ENCODE results near the gene SLC36A1.

The SLC36A1 gene

GRCh38 chr5:151432210-151432609 lies 15.2 kb upstream of the SLC36A1 start:
- H3K4me1 ChIP-seq (ENCODE audit: low read depth, poor library complexity, severe bottlenecking): no peaks in the 10 kb centered on the region
- no peaks in the 10 kb centered on the region for H3K79me2 ChIP-seq (ENCODE audit: insufficient read depth, low read depth)
- TF ChIP-seq, protein P1, sequence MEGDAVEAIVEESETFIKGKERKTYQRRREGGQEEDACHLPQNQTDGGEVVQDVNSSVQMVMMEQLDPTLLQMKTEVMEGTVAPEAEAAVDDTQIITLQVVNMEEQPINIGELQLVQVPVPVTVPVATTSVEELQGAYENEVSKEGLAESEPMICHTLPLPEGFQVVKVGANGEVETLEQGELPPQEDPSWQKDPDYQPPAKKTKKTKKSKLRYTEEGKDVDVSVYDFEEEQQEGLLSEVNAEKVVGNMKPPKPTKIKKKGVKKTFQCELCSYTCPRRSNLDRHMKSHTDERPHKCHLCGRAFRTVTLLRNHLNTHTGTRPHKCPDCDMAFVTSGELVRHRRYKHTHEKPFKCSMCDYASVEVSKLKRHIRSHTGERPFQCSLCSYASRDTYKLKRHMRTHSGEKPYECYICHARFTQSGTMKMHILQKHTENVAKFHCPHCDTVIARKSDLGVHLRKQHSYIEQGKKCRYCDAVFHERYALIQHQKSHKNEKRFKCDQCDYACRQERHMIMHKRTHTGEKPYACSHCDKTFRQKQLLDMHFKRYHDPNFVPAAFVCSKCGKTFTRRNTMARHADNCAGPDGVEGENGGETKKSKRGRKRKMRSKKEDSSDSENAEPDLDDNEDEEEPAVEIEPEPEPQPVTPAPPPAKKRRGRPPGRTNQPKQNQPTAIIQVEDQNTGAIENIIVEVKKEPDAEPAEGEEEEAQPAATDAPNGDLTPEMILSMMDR (conservative IDR thresholded peaks at IDR 0.05; ENCODE audit: low read depth, low read length): no peak
- no peak overlapping the region for H2AFZ ChIP-seq (ENCODE audit: low read depth)
- H3K27ac ChIP-seq: no peak overlapping the region
- no peaks in the 10 kb centered on the region for H3K27me3 ChIP-seq (ENCODE audit: insufficient read depth, low read depth)
- no peak overlapping the region for H3K9ac ChIP-seq
- H4K20me1 ChIP-seq (ENCODE audit: insufficient read depth): no peaks in the 10 kb centered on the region
- H3K4me3 ChIP-seq (IDR thresholded peaks at IDR 0.05; ENCODE audit: insufficient read depth, low read depth, low read length): no peak overlapping the region
- no peaks in the 10 kb centered on the region for H3K36me3 ChIP-seq (ENCODE audit: insufficient read depth)
- no peak overlapping the region for H3K4me2 ChIP-seq

DNA sequence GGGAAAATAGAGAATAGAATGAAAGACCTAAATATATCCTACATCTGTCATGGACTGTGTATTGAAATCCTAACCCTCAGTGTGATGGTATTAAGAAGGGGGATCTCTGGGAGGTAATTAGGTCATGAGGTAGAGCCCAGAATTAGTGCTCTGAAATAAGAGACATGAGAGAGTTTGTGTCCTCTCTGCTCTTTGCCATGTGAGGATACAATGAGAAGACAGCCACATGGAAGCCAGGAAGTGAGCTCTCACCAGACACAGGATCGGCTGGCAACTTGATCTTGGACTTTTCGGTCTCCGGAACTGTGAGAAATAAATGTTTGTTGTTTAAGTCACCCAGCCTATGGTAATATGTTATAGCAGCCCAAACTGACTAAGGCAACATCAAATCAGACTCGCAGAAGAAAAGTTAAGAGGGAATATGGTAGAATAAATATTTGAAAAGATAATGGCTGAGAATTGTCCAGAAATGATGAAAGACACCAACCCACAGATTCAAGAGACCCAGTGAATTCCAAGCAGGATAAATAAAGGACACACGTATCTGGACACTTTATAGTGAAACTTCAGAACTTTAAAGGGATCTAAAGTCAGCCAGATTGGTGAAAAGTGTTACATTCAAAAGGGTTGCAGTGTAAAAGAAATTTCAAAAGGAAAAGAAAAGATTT lies 12.7 kb upstream of the SLC36A1 start:
- Histone ChIP-seq H3K36me3 (ENCODE audit: insufficient read depth) (no peaks in the 10 kb centered on the region), H4K20me1 (ENCODE audit: insufficient read depth) (no peaks in the 10 kb centered on the region), H3K4me3 (IDR thresholded peaks at IDR 0.05; ENCODE audit: insufficient read depth, low read depth, low read length) (no peak overlapping the region), H3K9ac (no peak overlapping the region), H2AFZ (ENCODE audit: low read depth) (no peak overlapping the region), H3K79me2 (ENCODE audit: insufficient read depth, low read depth) (no peaks in the 10 kb centered on the region), H3K27ac (no peak overlapping the region), H3K4me2 (no peak overlapping the region), H3K4me1 (ENCODE audit: low read depth, poor library complexity, severe bottlenecking) (no peaks in the 10 kb centered on the region), H3K27me3 (ENCODE audit: insufficient read depth, low read depth) (no peaks in the 10 kb centered on the region)
- TF ChIP-seq, protein P1 (conservative IDR thresholded peaks at IDR 0.05; ENCODE audit: low read depth, low read length): no peak

GRCh38 chr5:151448038-151448985 lies 909 bp downstream of the SLC36A1 start:
- no peak overlapping the region for H3K27ac ChIP-seq
- peak overlapping the region; percentile 56; the same call in 1 of the 2 replicates for H3K9ac ChIP-seq
- peak overlapping the region; percentile 78 for H2AFZ ChIP-seq (ENCODE audit: low read depth)
- no peaks in the 10 kb centered on the region for H3K27me3 ChIP-seq (ENCODE audit: insufficient read depth, low read depth)
- TF ChIP-seq, protein P1 (conservative IDR thresholded peaks at IDR 0.05; ENCODE audit: low read depth, low read length): no peak
- no peaks in the 10 kb centered on the region for H3K36me3 ChIP-seq (ENCODE audit: insufficient read depth)
- no peak overlapping the region for H3K4me3 ChIP-seq (IDR thresholded peaks at IDR 0.05; ENCODE audit: insufficient read depth, low read depth, low read length)
- H3K4me2 ChIP-seq: peak overlapping the region; percentile 49
- peaks cover 4% of the 10 kb centered on the region for H3K4me1 ChIP-seq (ENCODE audit: low read depth, poor library complexity, severe bottlenecking)
- no peaks in the 10 kb centered on the region; the same call in 1 of the 2 replicates for H3K79me2 ChIP-seq (ENCODE audit: insufficient read depth, low read depth)
- no peaks in the 10 kb centered on the region for H4K20me1 ChIP-seq (ENCODE audit: insufficient read depth)

- Histone ChIP-seq H3K4me2 (peak overlapping the region; percentile 49; the same call in 1 of the 2 replicates), H3K79me2 (ENCODE audit: insufficient read depth, low read depth) (no peaks in the 10 kb centered on the region; the same call in 1 of the 2 replicates), H3K4me3 (IDR thresholded peaks at IDR 0.05; ENCODE audit: insufficient read depth, low read depth, low read length) (no peak overlapping the region), H2AFZ (ENCODE audit: low read depth) (no peak overlapping the region), H3K36me3 (ENCODE audit: insufficient read depth) (no peaks in the 10 kb centered on the region), H3K27me3 (ENCODE audit: insufficient read depth, low read depth) (no peaks in the 10 kb centered on the region), H4K20me1 (ENCODE audit: insufficient read depth) (no peaks in the 10 kb centered on the region), H3K4me1 (ENCODE audit: low read depth, poor library complexity, severe bottlenecking) (peaks cover 4% of the 10 kb centered on the region), H3K27ac (no peak overlapping the region), H3K9ac (no peak overlapping the region)
- TF ChIP-seq, protein P1 (conservative IDR thresholded peaks at IDR 0.05; ENCODE audit: low read depth, low read length): no peak
These were observed 1.9 kb downstream of the SLC36A1 start for GRCh38 chr5:151449297-151449696.

Measured in KMS-11 (cell line).